HL-60 (cell line): ENCODE data around the gene NF2.

Experiments used
- GABPA ChIP-seq: IDR thresholded peaks from 2 replicates; pipeline ENCODE4 v1.6.1; 2012; ENCODE audit warnings: low read depth
- POLR2AphosphoS5 ChIP-seq: IDR thresholded peaks from 2 replicates; pipeline ENCODE4 v1.6.1; 2012; ENCODE audit warnings: low read depth
- REST ChIP-seq: IDR thresholded peaks from 2 replicates; pipeline ENCODE4 v1.6.1; 2012; ENCODE audit warnings: low read depth; ENCODE audit not compliant: insufficient replicate concordance
- TF ChIP-seq, protein P1 (sequence below): IDR thresholded peaks from one replicate; pipeline ENCODE4 v1.5.1; 2011; ENCODE audit warnings: low read length, control low read depth, inconsistent platforms; ENCODE audit not compliant: insufficient read depth

GRCh38 chr22:29690476-29690875 lies 87.0 kb downstream of the NF2 start:
- no peak for TF ChIP-seq POLR2AphosphoS5
- TF ChIP-seq GABPA, result no peak
- TF ChIP-seq, protein P1, sequence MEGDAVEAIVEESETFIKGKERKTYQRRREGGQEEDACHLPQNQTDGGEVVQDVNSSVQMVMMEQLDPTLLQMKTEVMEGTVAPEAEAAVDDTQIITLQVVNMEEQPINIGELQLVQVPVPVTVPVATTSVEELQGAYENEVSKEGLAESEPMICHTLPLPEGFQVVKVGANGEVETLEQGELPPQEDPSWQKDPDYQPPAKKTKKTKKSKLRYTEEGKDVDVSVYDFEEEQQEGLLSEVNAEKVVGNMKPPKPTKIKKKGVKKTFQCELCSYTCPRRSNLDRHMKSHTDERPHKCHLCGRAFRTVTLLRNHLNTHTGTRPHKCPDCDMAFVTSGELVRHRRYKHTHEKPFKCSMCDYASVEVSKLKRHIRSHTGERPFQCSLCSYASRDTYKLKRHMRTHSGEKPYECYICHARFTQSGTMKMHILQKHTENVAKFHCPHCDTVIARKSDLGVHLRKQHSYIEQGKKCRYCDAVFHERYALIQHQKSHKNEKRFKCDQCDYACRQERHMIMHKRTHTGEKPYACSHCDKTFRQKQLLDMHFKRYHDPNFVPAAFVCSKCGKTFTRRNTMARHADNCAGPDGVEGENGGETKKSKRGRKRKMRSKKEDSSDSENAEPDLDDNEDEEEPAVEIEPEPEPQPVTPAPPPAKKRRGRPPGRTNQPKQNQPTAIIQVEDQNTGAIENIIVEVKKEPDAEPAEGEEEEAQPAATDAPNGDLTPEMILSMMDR, result no peak
- TF ChIP-seq REST, result no peak
